Trophoblast cell (in vitro differentiated cells and primary cell): ENCODE measurements around the gene ENKD1.

Experiments used
- DNase-seq, 2 donors: peaks; one replicate each; pipeline ENCODE4 v3.0.0-alpha.2; 2016
- H2AFZ ChIP-seq: 2 replicates; pipeline ENCODE4 v1.6.1; 2013; ENCODE audit warnings: low read length, moderate library complexity, mild to moderate bottlenecking; ENCODE audit not compliant: insufficient read depth, poor library complexity
- H2AK5ac ChIP-seq: 2 replicates; pipeline ENCODE4 v1.6.1; 2013; ENCODE audit warnings: mild to moderate bottlenecking, low read length
- H2BK120ac ChIP-seq: 2 replicates; pipeline ENCODE4 v1.6.1; 2013; ENCODE audit warnings: low read length, mild to moderate bottlenecking, moderate library complexity; ENCODE audit not compliant: insufficient read depth, poor library complexity
- H2BK12ac ChIP-seq: 2 replicates; pipeline ENCODE4 v1.6.1; 2013; ENCODE audit warnings: mild to moderate bottlenecking, low read length, moderate library complexity
- H2BK5ac ChIP-seq: 2 replicates; pipeline ENCODE4 v1.6.1; 2013; ENCODE audit warnings: low read length, low read depth, moderate library complexity, mild to moderate bottlenecking; ENCODE audit not compliant: poor library complexity
- H3K14ac ChIP-seq: 2 replicates; pipeline ENCODE4 v1.6.1; 2013; ENCODE audit warnings: mild to moderate bottlenecking, low read length
- H3K18ac ChIP-seq: 2 replicates; pipeline ENCODE4 v1.6.1; 2013; ENCODE audit warnings: mild to moderate bottlenecking, low read length
- H3K23ac ChIP-seq: 2 replicates; pipeline ENCODE4 v1.6.1; 2013; ENCODE audit warnings: low read length
- H3K27ac ChIP-seq: 2 replicates; pipeline ENCODE4 v1.5.1; 2013; ENCODE audit warnings: low read depth, mild to moderate bottlenecking, inconsistent platforms, low read length, moderate library complexity
- H3K27me3 ChIP-seq: 2 replicates; pipeline ENCODE4 v1.6.1; 2013; ENCODE audit warnings: inconsistent platforms, mild to moderate bottlenecking, low read length, moderate library complexity; ENCODE audit not compliant: insufficient read depth
- H3K36me3 ChIP-seq, 2 experiments: 1 replicate in 1 of 2; 2 replicates in 1 of 2; pipeline ENCODE4 v1.6.1; 2013; ENCODE audit warnings: low read length in 2 of 2, mild to moderate bottlenecking in 2 of 2, moderate library complexity in 1 of 2; ENCODE audit not compliant: insufficient read depth in 2 of 2, control insufficient read depth in 1 of 2
- H3K4ac ChIP-seq: 2 replicates; pipeline ENCODE4 v1.6.1; 2013; ENCODE audit warnings: low read depth, mild to moderate bottlenecking, low read length, moderate library complexity
- H3K4me1 ChIP-seq, 2 experiments: 1 replicate in 1 of 2; 2 replicates in 1 of 2; pipeline ENCODE4 v1.6.1; 2013; ENCODE audit warnings: low read length in 2 of 2, mild to moderate bottlenecking in 2 of 2, moderate library complexity in 1 of 2; ENCODE audit not compliant: insufficient read depth in 2 of 2, control insufficient read depth in 1 of 2
- H3K4me2 ChIP-seq: 2 replicates; pipeline ENCODE4 v1.6.1; 2013; ENCODE audit warnings: inconsistent platforms, mild to moderate bottlenecking, low read length, moderate library complexity
- H3K4me3 ChIP-seq: 2 replicates; pipeline ENCODE4 v1.5.1; 2013; ENCODE audit warnings: mild to moderate bottlenecking, low read depth, low read length, inconsistent platforms
- H3K79me1 ChIP-seq: one replicate; pipeline ENCODE4 v1.6.1; 2013; ENCODE audit warnings: low read length
- H3K79me2 ChIP-seq: 2 replicates; pipeline ENCODE4 v1.6.1; 2013; ENCODE audit warnings: low read length, mild to moderate bottlenecking; ENCODE audit not compliant: control insufficient read depth, insufficient read depth, poor library complexity
- H3K9ac ChIP-seq: 2 replicates; pipeline ENCODE4 v1.6.1; 2013; ENCODE audit warnings: mild to moderate bottlenecking, low read length
- H3K9me3 ChIP-seq: 2 replicates; pipeline ENCODE4 v1.6.1; 2013; ENCODE audit warnings: low read depth, mild to moderate bottlenecking, control low read depth, inconsistent platforms, low read length; ENCODE audit not compliant: insufficient read depth
- H4K12ac ChIP-seq: 2 replicates; pipeline ENCODE4 v1.6.1; 2013; ENCODE audit warnings: low read depth, mild to moderate bottlenecking, low read length, moderate library complexity
- H4K8ac ChIP-seq: 2 replicates; pipeline ENCODE4 v1.6.1; 2013; ENCODE audit warnings: low read depth, mild to moderate bottlenecking, low read length, moderate library complexity
- H4K91ac ChIP-seq: one replicate; pipeline ENCODE4 v1.6.1; 2013; ENCODE audit warnings: low read depth, mild to moderate bottlenecking, low read length, moderate library complexity
- WGBS: extraction: QIAGEN DNeasy Blood & Tissue Kit; methylation state at CpG from one replicate; pipeline ENCODE4 v1.1.7; 2013; ENCODE audit warnings: missing lambda C conversion rate; ENCODE audit not compliant: insufficient read length, insufficient coverage; ENCODE audit errors: extremely low coverage; 5-methylcytosine and 5-hydroxymethylcytosine counted together

ENKD1 gene

DNA sequence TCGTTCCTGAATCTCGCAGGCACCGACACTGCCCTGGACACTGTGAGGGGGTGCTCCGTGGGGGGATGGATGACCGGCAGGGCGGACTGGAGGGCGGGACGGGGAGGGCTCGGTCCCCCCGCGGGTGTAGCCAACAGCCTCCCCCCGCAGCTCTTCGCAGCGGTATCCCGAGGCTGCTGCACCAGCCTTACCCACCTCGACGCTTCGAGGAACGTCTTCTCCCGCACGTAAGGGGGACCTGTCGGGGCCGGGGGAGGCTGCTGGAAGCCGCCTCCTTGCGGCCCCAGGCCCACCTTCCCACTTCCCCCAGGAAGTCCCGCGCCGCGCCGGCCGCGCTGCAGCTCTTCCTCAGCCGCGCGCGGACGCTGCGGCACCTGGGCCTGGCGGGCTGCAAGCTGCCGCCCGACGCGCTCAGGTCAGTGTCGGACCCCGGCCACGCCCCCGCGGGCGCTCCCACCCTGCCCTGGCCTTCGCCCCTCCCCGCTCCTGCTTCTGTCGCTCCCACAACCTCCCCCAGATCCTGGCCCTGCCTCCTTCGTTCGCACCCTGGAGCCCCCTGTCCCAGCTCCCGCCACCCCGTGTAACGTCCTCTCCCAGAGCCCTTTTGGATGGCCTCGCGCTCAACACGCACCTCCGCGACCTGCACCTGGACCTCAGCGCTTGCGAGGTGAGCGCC is 18.3 kb downstream of the ENKD1 start:
- H3K23ac ChIP-seq, result no peak overlapping the region
- H3K79me2 ChIP-seq, result no peaks in the 10 kb centered on the region
- no peak overlapping the region for H3K4ac ChIP-seq
- peaks cover 5 to 7% of the 10 kb centered on the region in 2 experiments for H3K4me1 ChIP-seq
- H2AFZ ChIP-seq, result no peak overlapping the region
- H4K8ac ChIP-seq, result no peak overlapping the region
- H3K4me3 ChIP-seq, result no peak overlapping the region
- H3K9me3 ChIP-seq, result peaks cover 9% of the 10 kb centered on the region
- H2AK5ac ChIP-seq, result no peak overlapping the region
- H4K12ac ChIP-seq, result no peak overlapping the region
- H3K36me3 ChIP-seq, result no peaks in the 10 kb centered on the region
- H2BK120ac ChIP-seq, result no peak overlapping the region
- no peaks in the 10 kb centered on the region for H3K79me1 ChIP-seq
- WGBS, result no CpG with 5 or more reads among the region's 65 CpGs
- H3K9ac ChIP-seq, result no peak overlapping the region
- H2BK5ac ChIP-seq, result no peak overlapping the region
- H3K27ac ChIP-seq, result no peak overlapping the region
- no peak overlapping the region for H3K4me2 ChIP-seq
- H4K91ac ChIP-seq, result no peak overlapping the region
- no peak overlapping the region for H3K18ac ChIP-seq
- H2BK12ac ChIP-seq, result no peak overlapping the region
- no peak overlapping the region for H3K14ac ChIP-seq
- DNase-seq, result no peak
- H3K27me3 ChIP-seq, result no peaks in the 10 kb centered on the region

DNA sequence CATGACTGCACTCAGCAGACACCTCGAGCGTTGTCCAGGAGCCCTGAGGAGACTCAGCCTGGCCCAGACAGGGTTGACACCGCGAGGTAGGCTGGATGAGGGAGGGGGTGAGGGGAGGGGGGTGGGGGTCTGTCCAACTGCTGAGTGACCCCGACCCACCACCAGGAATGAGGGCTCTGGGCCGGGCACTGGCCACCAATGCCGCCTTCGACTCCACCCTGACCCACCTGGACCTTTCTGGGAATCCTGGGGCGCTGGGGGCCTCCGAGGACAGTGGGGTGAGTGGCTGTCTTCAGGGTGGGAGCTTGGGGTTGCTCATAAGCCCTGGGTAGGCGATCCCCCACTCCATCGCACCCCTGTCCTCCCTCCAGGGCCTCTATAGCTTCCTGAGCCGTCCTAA is 18.9 kb downstream of the ENKD1 start:
- Histone ChIP-seq H3K36me3 (no peaks in the 10 kb centered on the region), H3K14ac (no peak overlapping the region), H3K27me3 (no peaks in the 10 kb centered on the region), H3K23ac (no peak overlapping the region), H3K4me2 (no peak overlapping the region), H3K18ac (no peak overlapping the region), H4K91ac (no peak overlapping the region), H2AK5ac (no peak overlapping the region), H3K9me3 (peaks cover 9% of the 10 kb centered on the region), H2BK5ac (no peak overlapping the region), H3K27ac (no peak overlapping the region), H4K8ac (no peak overlapping the region), H4K12ac (no peak overlapping the region), H2BK12ac (no peak overlapping the region), H3K4me1 (peaks cover 2 to 4% of the 10 kb centered on the region in 2 experiments), H3K4me3 (no peak overlapping the region), H3K4ac (no peak overlapping the region), H3K79me1 (no peaks in the 10 kb centered on the region), H3K79me2 (no peaks in the 10 kb centered on the region), H3K9ac (no peak overlapping the region), H2AFZ (no peak overlapping the region), H2BK120ac (no peak overlapping the region)
- DNase-seq, result no peak
- WGBS, result no CpG with 5 or more reads among the region's 13 CpGs

DNA sequence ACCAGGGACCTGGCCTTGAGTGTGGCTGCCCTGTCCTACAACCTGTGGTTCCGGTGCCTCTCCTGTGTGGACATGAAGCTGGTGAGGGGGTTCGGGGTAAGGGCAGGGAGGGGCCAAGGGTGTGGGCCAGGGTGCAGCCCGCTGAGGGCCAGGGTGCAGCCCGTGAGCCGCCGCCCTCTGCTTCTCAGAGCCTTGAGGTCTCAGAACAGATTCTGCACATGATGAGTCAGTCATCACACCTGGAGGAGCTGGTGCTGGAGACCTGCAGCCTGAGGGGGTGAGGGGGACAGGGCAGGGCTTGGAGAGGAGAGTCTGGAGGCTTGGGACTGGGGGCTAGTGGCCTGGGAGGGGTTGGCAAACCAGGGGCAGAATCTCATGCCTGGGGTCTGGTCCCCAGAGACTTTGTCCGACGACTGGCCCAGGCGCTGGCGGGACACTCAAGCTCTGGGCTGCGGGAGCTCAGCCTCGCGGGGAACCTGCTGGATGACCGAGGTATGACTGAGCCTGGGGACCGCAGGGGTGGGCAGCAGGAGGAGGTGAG is 19.4 kb downstream of the ENKD1 start:
- Histone ChIP-seq H2BK5ac (no peak overlapping the region), H3K4me2 (no peak overlapping the region), H4K12ac (no peak overlapping the region), H3K14ac (no peak overlapping the region), H3K4me3 (no peak overlapping the region), H3K27ac (no peak overlapping the region), H2AK5ac (no peak overlapping the region), H4K91ac (no peak overlapping the region), H3K79me2 (no peaks in the 10 kb centered on the region), H3K9me3 (peaks cover 7% of the 10 kb centered on the region), H2BK120ac (no peak overlapping the region), H3K4ac (no peak overlapping the region), H3K9ac (no peak overlapping the region), H3K36me3 (no peaks in the 10 kb centered on the region), H2BK12ac (no peak overlapping the region), H4K8ac (no peak overlapping the region), H2AFZ (no peak overlapping the region), H3K18ac (no peak overlapping the region), H3K4me1 (peaks cover 2% of the 10 kb centered on the region in 2 experiments), H3K23ac (no peak overlapping the region), H3K79me1 (no peaks in the 10 kb centered on the region), H3K27me3 (no peaks in the 10 kb centered on the region)
- DNase-seq, result no peak
- no CpG with 5 or more reads among the region's 15 CpGs for WGBS

DNA sequence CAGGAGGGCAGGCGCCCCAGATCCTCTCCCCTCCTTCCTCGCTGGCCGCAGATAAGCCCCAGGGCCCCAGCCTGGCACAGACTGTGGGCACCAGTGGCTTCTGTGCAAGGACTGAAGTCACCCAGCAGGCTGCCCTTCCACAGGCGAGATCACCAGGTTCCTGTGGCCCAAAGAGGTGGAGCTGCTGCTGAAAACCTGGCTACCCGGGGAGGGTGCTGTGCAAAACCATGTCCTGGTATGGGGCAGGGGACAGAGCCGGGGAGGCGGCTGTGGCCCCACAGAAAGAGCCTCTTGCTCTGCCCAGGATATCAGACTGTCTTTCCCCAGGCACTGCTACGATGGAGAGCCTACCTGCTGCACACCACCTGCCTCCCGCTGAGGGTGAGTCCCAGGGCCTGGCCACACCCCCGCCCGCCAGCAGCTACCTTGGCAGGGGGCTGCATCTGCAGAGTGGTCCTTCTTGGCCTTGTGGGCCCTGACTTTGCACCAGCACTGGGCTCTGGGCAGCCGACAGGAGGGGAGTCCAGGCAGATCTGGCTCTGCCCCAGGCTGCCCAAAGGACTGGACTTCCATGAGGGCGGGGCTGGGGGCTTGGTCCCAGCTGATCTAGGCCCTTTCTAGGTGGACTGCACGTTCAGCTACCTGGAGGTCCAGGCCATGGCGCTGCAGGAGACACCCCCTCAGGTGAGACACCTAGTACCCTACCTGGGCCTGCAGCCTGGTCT is 21.0 kb downstream of the ENKD1 start:
- no peak overlapping the region for H4K8ac ChIP-seq
- no peak overlapping the region for H4K91ac ChIP-seq
- no peaks in the 10 kb centered on the region for H3K79me2 ChIP-seq
- no peak overlapping the region for H2BK12ac ChIP-seq
- no CpG with 5 or more reads among the region's 15 CpGs for WGBS
- no peak for DNase-seq
- no peak overlapping the region for H3K23ac ChIP-seq
- no peak overlapping the region for H4K12ac ChIP-seq
- H2BK5ac ChIP-seq, result no peak overlapping the region
- H3K9ac ChIP-seq, result no peak overlapping the region
- H2AFZ ChIP-seq, result no peak overlapping the region
- no peak overlapping the region for H3K18ac ChIP-seq
- H3K27ac ChIP-seq, result no peak overlapping the region
- no peak overlapping the region for H2BK120ac ChIP-seq
- peaks cover 2% of the 10 kb centered on the region in 2 experiments for H3K4me1 ChIP-seq
- peak overlapping the region; percentile 60 for H3K4me2 ChIP-seq
- H3K79me1 ChIP-seq, result no peaks in the 10 kb centered on the region
- H3K36me3 ChIP-seq, result no peaks in the 10 kb centered on the region
- peaks cover 7% of the 10 kb centered on the region for H3K9me3 ChIP-seq
- H3K14ac ChIP-seq, result no peak overlapping the region
- H3K4me3 ChIP-seq, result no peak overlapping the region
- H3K4ac ChIP-seq, result no peak overlapping the region
- H2AK5ac ChIP-seq, result no peak overlapping the region
- H3K27me3 ChIP-seq, result no peaks in the 10 kb centered on the region
